ENCODE measurements around the gene WSCD1. TPM values are rescaled to one million over a fixed set of nuclear protein-coding genes. Genes with fewer than 3 reads are reported as not detected.
A peak's percentile ranks its signal among the peaks of the same experiment; 100 is the strongest.

Gene WSCD1
- total and polyA plus RNA-seq, 12 donors = 2.1 to 17.9 (median 8.7) TPM

DNA sequence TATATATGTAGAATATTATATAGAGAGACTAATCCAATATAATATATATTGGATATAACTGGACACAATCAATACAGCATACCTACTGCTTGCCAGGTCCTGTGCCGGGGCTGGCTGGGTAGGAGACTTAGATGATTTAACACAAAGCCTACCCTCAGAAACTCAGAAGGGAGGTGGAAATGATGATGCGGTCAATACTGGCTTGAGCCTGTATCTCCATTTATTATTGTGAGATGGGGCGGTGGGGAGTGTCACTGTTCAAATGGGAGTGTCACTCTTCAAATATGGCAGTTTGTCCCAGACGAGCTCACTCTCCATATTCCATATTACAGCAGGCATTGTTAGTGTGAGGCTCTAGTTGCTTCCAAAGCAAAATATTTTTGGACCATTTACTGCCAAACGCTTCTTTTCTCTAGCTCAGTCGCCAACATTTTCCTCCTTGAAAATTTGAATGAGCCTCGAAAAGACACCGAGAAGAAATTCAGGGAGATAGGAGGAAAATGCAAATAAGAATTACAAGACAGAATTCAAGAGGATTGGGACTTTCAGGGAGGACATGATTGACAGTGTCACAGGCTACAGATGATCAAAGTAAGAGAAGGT is 70.7 kb downstream of the WSCD1 start:
- Histone ChIP-seq H3K9me3 (replicated peaks in 1 of 3) (no peaks in the 10 kb centered on the region), H3K27me3 (no peaks in the 10 kb centered on the region), H3K36me3 (replicated peaks in 1 of 2) (no peaks in the 10 kb centered on the region), H3K4me1 (replicated peaks in 1 of 2) (no peaks in the 10 kb centered on the region), H3K4me3 (no peak overlapping the region), H3K27ac (no peak overlapping the region)
- DNase-seq = no peak
- no peak for TF ChIP-seq POLR2A (IDR thresholded peaks at IDR 0.05)
- TF ChIP-seq, protein P1, sequence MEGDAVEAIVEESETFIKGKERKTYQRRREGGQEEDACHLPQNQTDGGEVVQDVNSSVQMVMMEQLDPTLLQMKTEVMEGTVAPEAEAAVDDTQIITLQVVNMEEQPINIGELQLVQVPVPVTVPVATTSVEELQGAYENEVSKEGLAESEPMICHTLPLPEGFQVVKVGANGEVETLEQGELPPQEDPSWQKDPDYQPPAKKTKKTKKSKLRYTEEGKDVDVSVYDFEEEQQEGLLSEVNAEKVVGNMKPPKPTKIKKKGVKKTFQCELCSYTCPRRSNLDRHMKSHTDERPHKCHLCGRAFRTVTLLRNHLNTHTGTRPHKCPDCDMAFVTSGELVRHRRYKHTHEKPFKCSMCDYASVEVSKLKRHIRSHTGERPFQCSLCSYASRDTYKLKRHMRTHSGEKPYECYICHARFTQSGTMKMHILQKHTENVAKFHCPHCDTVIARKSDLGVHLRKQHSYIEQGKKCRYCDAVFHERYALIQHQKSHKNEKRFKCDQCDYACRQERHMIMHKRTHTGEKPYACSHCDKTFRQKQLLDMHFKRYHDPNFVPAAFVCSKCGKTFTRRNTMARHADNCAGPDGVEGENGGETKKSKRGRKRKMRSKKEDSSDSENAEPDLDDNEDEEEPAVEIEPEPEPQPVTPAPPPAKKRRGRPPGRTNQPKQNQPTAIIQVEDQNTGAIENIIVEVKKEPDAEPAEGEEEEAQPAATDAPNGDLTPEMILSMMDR (IDR thresholded peaks at IDR 0.05) = no peak
- WGBS, 4 donors = 70 to 86% (median 75%) methylated on average over 8 of the region's 8 CpGs
- intact Hi-C loops (cut with DNase I) = no loop called here

- intact Hi-C loops (cut with DNase I) = no loop called here
- no peaks in the 10 kb centered on the region for H3K36me3 ChIP-seq (replicated peaks in 1 of 2)
- H3K9me3 ChIP-seq (replicated peaks in 1 of 3) = no peaks in the 10 kb centered on the region
- no peak overlapping the region for H3K4me3 ChIP-seq
- H3K4me1 ChIP-seq (replicated peaks in 1 of 2) = no peaks in the 10 kb centered on the region
- 69 to 75% (median 72%) methylated on average over 6 of the region's 6 CpGs for WGBS, 4 donors
- TF ChIP-seq, protein P1 (IDR thresholded peaks at IDR 0.05) = no peak
- no peak for TF ChIP-seq POLR2A (IDR thresholded peaks at IDR 0.05)
- no peak for DNase-seq
- no peaks in the 10 kb centered on the region for H3K27me3 ChIP-seq
- H3K27ac ChIP-seq = no peak overlapping the region
Observed at GRCh38 chr17:6142701-6143100, 72.5 kb downstream of the WSCD1 start.

DNA sequence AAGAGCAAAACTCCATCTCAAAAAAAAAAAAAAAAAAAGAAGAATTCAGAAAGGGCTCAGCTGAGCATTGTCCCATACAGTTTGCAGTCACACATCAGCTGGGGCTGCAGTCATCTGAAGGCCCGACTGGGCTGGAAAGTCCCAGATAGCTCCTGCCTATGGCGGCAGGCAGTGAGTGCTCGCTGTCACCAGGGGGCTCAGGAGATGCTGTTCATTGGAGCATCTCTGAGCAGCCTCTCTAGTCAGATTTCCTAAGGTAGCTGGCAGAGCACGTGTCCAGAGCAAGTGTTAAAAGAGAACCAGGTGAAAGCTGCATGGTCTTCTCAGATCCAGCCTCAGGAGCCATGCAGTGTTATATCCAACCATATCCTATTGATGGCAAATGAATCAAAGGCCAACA is 75.8 kb downstream of the WSCD1 start:
- no peaks in the 10 kb centered on the region for H3K36me3 ChIP-seq (replicated peaks in 1 of 2)
- H3K4me1 ChIP-seq (replicated peaks in 1 of 2) = no peaks in the 10 kb centered on the region
- TF ChIP-seq POLR2A (IDR thresholded peaks at IDR 0.05) = no peak
- TF ChIP-seq, protein P1 (IDR thresholded peaks at IDR 0.05) = no peak
- no peak overlapping the region for H3K27ac ChIP-seq
- 72 to 86% (median 79%) methylated on average over 4 of the region's 4 CpGs for WGBS, 4 donors
- no peaks in the 10 kb centered on the region for H3K27me3 ChIP-seq
- peak in 1 of 7 donors; percentile 15 for DNase-seq
- H3K9me3 ChIP-seq (replicated peaks in 1 of 3) = no peaks in the 10 kb centered on the region
- H3K4me3 ChIP-seq = no peak overlapping the region
- intact Hi-C loops (cut with DNase I) = no loop called here

- peak in 1 of 7 donors; percentile 29 for DNase-seq
- H3K9me3 ChIP-seq (replicated peaks in 1 of 3) = no peaks in the 10 kb centered on the region
- H3K36me3 ChIP-seq (replicated peaks in 1 of 2) = no peaks in the 10 kb centered on the region
- intact Hi-C loops (cut with DNase I) = no loop called here
- 59 to 76% (median 61%) methylated on average over 5 to 7 of the region's 7 CpGs for WGBS, 4 donors
- no peak for TF ChIP-seq POLR2A (IDR thresholded peaks at IDR 0.05)
- TF ChIP-seq, protein P1 (IDR thresholded peaks at IDR 0.05) = no peak
- H3K4me1 ChIP-seq (replicated peaks in 1 of 2) = no peaks in the 10 kb centered on the region
- H3K27ac ChIP-seq = no peak overlapping the region
- H3K27me3 ChIP-seq = no peaks in the 10 kb centered on the region
- H3K4me3 ChIP-seq = no peak overlapping the region
Observed at GRCh38 chr17:6147042-6147441, 76.9 kb downstream of the WSCD1 start.

All from adrenal gland (tissue), 12 donors.